DMS79 treated with DMSO at 0.1 percent for 48 hours (cell line): Measurements from ENCODE around the gene CHST11.

ENCODE experiments used
- DNase-seq: peaks from one replicate; lab custom pipeline; 2025; lab: John Stamatoyannopoulos, UW

The CHST11 gene

DNA sequence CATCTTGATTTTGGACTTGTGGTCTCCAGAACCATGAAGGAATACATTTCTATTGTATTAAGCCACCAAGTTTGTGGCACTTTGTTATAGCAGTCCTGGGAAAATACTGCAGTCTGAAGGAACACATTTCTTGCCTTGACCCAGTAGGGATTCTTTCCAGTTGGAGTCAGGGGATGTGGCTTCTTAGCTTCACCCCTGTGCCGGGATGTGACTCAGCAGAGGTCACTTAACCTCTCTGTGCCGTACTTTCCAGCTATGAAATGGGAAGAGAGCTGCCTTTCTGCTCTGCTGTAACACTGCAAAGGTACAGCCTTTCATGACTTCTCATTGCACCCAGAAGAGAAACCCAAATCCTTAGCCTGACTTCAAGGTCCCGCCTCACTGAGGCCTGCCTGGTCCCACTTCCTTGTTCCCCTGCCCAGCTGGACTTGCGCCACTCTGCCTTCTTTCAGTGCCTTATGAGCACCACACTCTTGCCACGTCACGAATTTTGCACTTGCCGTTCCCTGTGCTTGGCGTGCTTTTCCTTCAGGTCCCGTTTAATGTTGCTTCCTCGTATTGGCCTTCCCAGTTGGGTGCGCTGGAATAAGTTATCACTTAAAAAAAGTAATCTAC lies 24.2 kb downstream of the CHST11 start:
- no peak for DNase-seq

DNA sequence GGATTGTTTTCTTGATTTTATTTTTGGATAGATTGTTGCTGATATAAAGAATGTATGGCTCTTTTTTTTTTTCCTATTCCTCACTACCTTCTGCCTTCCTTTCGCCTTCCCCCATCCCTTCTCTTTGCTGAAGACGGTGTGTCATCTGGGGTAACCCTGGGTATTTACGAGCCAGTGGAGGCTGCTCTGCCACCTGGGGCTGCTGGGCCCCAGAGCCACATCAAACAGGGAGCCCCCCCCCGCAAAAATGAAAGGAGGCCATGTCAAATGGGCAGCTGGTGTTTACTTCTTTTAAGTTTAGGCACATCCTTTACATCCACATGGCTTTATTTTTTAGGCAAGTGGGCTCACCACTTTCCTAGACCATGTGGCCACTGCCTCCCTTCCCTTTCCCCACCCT lies 25.4 kb downstream of the CHST11 start:
- DNase-seq, result no peak

DNA sequence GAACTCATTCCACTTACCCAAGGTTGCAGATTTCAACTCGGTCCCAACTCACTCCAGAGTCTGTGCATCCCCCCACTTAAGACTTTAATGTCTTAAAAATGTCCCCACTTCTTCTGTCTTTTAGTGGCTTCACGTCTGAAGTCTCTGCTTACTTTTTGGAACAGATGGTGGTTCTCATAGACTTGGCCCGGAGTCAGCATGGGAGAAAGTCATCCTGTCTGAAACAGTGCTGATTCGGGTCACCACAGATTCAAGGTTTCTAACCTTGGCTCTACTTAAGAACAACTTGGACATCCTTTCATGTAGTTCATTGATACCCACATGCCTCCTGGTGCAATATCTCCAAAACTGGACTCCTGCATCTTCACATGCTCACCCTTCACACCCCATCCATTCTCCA lies 26.0 kb downstream of the CHST11 start:
- DNase-seq, result no peak

DNA sequence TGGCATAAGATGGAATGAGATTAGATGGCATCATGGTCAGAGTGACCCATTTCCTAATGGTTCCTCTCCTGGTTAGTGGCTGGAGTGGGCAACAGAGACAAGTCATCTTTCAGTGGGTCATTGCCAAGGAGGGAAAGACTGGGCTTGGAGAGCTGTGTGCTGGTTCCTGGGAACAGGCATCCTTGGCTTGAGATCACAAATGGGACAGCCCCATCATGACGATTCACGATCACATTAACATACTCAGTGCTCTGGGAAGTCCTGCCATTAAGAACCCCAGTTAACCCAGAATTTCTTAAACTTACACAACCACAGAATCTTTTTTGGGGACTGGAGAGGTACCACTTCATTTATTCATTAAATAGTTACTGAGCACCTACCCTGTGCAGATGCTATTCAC lies 27.3 kb downstream of the CHST11 start:
- DNase-seq, result no peak

DNA sequence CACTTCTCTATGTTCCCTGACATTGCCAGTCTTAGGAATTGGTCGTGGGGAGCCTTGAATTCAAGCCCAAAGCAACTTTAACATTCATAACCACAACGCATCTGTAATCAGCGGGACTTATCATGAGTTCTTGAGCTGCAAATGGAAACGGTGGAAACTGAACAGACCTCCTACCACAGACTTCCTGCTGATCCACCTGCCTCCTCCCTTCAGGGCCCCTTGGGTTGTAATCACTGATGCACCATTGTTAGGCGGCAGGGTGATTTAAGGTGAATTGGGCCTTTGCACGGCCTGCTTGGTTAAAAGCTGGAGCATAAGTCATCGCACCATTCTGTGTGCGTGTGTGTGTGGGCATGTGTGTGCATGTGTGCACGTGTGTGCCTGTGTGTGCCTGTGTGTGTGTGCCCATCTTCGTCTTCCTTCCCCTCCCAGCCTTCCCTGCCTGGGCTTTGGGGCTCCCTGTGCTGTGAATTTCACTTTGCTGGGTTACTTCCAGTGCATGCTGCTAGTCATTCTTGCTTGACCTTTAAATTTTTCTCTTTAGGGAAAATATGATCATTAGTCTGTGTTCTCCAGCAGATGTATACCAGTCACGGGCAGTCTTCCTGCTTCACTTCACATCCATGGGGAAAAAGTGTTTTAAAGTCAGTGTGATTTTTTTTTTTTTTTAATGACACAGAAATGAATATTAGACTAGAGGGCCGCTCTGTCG lies 29.1 kb downstream of the CHST11 start:
- DNase-seq, result no peak

DNA sequence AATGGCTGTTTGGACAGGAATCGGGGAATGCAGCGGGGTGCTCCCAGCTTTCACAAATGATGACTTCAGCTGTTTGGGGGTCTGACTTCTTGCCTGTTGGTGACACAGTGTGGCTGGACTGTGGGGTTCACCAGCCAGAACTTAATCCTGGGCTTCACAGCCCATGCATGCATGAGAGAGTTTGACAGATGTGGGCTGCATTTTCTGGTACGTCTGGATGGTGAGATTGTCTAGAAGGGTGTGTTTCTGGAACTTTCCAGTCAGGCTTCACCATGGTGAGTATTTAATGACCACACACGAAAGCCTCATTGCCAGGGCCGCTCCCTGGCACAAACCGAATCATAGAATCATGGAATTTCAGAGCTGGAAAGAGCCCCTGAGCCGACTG lies 29.6 kb downstream of the CHST11 start:
- no peak for DNase-seq

DNA sequence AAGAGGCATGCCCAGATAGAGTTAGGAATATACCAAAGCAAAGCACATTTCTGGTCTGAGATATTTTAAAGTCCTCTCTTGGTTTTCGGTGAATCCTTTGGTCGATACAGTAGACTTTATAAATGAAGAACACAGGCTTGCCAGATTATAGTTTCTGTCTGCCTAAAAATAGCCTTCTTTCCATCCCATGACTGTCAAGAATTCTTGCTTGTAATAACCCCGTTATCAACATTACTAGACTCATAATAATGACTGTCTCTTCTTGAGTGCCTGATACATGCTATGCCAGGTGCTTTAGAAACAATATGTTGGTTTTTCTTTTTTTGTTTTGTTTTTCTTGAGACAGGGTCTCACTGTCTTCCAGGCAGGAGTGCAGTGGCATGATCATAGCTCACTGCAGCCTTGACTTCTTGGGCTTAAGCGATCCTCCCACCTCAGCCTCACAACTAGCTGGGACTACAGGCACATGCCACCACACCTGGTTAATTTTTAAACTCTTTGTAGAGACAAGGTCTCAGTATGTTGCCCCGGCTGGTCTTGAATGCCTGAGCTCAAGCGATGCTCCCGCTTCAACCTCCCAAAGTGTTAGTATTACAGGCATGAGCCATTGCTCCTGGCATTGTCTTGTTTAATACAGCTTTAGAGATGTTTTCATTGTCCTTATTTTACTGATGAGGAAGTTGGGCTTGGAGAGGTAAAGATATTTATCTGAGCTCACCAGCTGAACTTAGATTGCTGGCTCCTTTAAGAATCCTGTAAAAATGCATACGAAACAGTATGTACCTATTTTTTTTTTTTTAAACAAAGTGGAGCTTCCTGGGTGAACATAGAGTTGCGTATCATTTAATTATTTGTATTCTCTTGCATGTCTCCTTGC lies 30.4 kb downstream of the CHST11 start:
- DNase-seq, result no peak

DNA sequence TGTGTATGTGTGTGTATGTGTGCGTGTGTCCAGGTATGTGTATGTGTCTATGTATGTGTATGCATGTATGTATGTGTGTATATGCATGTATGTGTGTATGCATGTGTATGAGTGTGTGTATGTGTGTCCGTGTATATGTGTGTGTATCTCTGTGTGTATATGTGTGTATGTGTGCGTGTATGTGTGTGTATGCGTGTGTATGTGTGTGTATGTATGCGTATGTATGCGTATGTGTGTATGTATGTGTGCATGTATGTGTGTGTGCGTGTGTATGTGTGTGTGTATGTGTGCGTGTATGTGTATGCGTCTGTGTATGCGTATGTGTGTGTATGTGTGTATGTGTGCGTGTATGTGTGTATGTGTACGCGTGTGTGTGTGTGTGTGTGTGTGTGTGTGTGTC lies 31.6 kb downstream of the CHST11 start:
- no peak for DNase-seq

DNA sequence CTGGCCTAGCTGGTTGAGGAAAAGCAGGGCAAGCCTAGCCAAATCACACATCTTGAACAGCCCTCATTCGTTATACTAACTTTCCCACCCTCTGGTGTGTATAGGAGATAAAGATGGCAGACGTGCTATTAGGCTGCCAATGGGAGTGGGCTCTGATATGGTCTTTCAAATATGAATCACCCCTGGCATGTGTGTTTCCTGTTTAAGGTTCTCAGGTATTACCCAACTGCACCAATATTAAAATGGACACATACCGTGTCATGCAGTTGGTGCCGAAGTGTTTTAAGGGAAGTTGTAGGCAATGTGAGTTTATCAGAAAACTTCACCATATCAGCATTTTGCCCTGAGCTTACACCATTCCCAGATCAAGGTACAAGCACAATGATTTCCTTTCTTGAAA lies 33.4 kb downstream of the CHST11 start:
- no peak for DNase-seq

DNA sequence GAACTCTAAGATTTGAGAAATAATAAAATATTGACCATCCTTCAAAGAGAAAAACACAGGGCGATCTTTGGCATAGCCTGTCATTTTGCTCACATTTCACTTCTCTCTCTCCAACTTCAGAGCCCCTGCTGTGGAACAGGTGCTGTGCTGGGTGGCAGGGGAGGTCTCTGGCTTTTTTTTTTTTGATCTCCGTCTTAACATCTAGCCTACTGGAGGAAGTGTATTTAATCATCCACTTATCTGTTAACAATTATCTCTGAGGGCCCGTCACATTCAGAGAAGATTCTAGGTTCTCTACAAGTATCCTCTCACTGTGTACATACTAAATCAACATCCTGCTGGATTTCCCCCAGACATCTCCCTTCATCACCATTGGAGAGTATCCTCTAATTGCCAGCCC lies 34.1 kb downstream of the CHST11 start:
- no peak for DNase-seq

DNA sequence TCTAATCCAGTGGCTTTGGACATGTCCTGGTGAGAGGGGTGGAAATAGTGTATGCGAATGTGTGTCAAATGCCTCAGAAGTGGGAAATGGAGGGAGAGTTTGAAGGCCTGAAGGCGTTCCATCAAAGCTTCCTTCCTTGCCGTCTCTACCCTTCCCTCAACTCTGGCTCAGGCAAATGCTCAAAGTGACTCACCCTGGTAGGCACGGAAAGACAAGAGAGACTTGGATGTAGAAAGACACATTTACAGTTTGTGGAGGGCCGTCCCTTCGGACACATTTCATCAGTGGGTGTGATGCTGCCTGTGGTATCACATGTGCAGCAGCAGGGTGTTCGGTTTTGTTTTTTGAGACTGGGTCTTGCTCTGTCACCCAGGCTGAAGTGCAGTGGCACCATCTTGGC lies 36.7 kb downstream of the CHST11 start:
- no peak for DNase-seq

DNA sequence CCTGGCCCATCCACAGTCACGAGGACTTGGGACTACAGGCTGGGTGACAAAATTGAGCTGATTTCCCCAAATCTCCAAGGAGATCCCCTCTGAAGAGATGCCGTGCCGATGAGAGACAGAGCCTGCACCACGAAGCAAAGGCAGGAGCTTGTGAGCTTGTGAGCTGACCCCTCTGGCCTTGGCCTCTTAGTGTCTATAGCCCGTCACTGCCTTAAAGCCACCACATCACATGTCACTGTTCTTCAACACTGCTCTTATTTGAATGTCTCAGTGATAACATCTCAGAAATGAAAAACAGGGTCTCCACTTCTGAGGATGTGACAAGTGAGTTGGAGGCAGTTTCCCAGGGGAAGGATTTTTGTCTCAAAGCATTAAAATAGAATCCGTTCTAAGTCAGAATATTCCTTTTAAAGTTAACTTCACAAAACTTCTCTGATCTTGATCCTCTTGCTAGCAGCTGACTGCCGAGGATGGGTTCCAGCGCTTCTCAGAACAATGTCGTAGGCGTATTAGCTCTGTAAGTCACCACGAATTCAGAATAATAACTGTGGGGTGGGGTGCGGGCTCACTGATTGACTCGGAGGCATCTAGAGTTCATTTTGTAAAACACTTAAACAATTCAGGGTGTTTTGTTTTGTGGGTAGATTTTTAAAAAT lies 37.5 kb downstream of the CHST11 start:
- DNase-seq, result no peak

DNA sequence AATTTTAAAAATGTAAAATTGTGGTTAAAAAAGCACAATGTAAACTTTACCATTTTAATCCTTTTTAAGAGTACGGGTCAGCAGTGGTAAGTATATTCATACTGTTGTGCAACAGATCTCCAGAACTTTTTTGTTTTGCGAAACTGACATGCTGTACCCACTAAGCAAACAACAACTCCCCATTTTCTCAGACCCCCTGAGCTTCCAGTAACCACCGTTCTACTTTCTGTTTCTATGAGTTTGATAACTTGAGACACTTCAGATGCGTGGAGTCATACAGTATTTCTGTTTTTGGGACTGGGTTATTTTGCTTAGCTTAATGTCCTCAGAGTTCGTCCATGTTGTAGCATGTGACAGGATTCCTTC lies 38.0 kb downstream of the CHST11 start:
- no peak for DNase-seq

DNA sequence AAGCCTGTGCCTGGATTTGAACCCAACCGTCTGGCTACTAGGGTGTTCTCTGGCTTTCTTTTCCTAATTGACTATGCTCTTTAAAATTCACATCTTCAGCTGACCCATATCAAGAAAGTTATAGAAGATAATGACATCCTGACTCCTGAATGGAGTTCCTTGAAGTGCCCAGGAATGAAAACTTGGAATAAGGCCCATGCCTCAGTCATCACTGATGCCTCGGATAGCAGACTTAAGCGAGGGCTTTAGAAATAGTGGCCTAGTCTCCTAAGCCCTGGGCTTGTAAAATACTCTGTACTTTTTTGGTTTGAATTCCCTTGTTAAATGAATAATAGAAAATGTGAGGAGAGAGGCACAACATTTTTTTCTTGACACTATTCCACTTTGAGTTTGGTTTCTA lies 39.0 kb downstream of the CHST11 start:
- DNase-seq, result no peak

DNA sequence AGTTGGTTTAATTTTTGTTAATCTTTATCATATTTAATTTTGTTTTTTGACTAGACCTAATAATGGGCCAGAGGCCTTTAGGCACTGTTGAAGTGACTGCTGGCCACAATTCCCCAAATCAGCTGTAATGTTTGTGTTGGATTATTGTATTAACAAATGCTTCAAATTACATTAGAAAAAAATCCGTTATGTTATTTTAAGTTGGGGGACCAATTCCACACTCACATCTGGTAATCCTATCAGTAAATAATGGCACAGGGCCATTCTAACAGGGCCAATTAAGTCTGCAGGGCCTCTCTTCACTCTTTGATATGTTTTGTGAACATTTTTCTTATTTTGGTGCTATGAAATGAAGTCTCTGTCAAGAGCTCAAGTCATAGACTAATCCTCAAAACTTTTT lies 39.6 kb downstream of the CHST11 start:
- DNase-seq, result no peak

DNA sequence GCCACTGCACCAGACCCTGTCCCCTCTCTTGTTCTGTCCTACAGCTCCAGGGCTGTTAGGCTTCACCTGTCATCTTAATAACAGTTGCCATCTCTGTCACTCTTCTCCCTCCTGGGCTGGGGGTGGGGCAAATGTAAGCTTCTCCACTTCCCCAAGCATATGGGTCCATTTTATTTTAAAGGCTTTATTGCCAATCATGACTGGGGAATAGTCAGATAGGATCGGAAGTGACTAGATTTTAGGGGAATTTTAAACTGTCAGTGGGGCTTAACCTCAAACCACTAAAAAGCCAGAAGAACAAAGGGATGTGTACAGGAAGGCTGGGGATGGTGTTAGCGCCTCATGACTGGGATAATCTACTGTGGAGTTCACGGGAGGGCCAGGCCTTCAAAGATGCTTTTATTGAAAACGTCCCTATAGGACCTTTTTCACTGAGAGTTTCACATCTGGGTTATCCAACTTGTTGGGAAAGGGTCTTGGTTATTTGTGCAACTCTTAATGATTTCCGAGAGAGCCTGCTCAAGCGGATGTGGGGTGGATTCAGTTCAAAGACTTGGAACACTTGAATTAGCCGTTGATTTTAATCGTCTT lies 41.6 kb downstream of the CHST11 start:
- DNase-seq, result no peak

DNA sequence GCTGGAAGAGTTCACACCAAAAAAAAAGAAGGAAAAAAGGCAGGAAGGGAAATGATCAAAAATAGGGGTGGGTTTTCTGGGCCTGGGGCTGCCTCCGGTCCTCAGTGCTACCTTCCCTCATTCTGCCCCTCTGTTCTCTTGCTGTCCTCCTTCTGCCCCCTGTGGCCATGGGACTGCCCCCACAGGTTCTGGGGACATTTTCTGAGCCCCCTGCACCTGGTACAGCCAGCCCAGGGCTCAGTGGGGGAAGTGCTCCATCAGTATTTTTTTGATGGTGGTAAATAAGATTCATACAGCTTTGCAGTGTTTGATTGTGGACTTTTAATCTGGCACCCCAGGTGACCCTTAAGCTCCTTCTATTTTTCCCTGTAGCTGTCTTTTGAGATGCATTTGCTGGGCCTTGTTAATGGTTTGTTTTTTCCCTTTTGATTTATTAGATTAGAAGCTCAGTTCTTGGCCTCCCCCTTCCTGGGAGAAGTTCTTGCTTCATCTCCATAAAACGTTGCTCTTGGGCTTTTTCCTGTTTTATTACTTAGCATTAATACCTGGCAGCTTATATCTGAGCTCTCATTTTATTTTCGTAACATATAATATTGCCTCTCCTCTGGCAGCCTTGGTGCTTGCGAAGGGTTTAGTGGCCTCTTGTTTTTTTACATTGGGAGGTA lies 43.1 kb downstream of the CHST11 start:
- no peak for DNase-seq

DNA sequence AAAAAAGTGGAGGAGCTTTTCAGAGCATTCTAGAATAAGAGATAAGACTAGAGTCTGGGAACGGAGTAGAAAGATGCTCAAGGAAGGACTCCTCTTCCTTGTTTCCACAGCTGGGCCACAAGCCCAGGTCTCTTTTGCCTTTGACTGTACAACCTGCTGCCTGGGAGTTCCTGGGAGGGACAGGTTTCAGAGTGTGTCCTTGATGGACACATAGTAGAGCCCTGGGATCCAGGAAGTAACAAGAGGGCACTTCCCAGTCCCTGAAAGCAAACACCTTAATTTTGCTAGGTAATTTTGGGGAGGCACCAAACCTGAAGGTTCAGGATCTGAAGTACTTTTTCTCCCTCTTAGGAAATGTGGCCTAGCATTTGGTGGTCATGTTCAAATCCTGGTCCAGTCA lies 44.4 kb downstream of the CHST11 start:
- no peak for DNase-seq

DNA sequence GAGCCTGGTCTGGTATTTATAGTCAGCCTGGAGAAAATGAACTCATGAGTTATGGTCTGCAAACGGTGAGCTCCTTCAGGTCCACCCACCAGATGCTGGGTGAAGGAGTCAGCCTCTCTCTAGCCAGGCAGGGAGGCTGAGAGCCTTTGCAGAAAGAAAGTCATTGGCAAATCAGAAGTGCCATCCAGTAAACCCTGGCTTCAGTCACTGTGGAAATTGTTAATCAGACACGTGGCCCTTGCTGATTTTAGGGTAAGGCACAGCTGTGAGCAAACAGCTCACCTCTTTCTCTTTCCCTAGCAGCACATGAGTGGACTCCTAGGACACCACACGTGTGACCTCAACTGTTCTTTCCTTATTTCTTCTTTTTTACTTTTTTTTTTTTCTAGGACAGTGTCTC lies 44.9 kb downstream of the CHST11 start:
- no peak for DNase-seq

DNA sequence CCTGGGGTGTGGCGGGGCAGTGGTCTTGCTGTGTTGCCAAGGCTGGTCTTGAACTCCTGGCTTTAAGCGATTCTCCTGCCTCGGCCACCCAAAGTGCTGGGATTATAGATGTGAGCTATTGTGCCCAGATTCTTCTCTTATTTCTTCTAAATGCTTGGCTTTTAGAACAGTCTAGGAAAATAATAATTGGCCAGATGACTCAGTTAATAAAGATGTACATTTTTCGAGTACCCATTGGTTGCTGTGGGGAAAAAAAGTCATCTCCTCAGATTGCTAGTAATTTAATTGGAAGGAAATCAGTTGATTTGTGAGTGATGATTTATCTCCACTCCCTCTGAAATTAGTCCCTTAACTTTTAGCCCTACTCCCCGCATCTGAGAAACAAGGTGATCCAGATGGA lies 45.5 kb downstream of the CHST11 start:
- no peak for DNase-seq

DNA sequence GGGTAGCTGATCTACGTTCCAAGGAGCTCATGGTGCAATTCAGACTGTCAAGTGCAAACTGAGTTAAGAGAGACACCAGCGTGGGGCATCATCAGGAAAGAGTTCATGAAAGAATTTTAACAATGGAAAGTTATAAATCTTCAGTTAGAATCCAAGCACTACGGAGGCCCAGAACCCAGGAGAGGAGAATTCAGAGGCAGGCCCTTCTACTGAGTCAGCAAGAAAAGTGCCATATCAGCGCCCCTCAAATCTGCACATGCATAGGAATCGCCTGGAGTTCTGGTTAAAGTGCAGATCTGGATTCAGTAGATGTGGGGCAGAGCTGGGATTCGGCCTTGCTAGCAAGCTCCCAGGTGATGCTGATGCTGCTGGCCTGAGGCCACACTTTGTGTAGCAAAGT lies 45.9 kb downstream of the CHST11 start:
- DNase-seq, result no peak

DNA sequence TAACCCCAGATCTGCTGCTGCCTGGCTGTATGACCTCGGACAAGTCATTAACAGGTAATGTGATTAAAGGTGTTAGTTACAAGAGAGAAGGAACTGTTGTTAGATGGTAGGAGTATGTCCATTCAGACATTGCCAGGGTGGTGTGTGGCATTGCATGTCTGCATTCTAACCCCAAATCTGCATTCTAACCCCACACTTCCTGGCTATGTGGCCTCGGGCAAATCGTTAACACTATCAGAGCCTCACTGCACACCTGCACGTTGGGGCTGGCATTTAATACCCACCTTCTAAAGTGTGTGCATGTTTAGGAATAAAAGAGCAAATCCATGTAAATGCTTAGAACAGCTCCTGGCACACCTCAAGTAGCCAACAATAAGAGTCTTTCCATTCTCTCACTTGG lies 46.4 kb downstream of the CHST11 start:
- no peak for DNase-seq
